ENCODE results near the gene EMC10. TPM values are rescaled to one million over a fixed set of nuclear protein-coding genes. Genes with fewer than 3 reads are reported as not detected.
A peak's percentile ranks its signal among the peaks of the same experiment; 100 is the strongest.

Gene EMC10
- total RNA-seq, 1 experiment from 2014 or later, result 104 TPM

DNA sequence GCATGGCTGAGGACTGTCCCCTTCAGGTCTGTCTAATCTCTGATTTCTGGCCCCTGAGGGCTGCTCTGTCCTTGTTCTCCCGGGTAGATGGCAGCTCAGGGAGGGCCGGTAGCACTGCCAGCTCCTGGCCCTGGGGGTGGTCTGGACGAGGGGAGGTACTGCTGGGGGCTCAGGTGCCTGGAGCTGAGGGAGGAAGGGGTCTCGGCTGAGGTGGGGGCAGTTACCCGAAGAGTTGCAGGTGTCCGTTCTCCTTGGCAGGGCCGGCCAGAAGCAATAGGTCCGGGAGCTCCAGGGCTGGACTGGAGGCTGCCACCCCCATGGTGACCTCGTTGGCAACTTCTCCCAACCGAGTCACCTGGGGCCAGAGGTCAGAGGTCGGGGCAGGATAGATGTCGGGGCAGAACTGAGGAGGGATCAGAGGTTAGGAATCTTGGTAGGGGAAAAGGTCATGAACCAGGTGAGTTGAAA lies 1.2 kb upstream of the EMC10 start:
- in situ Hi-C loops (cut with HindIII; ENCODE audit: low sequenced_read_pairs), result no loop called here
- DNase-seq (ENCODE audit: low spot score), result no peak

DNA sequence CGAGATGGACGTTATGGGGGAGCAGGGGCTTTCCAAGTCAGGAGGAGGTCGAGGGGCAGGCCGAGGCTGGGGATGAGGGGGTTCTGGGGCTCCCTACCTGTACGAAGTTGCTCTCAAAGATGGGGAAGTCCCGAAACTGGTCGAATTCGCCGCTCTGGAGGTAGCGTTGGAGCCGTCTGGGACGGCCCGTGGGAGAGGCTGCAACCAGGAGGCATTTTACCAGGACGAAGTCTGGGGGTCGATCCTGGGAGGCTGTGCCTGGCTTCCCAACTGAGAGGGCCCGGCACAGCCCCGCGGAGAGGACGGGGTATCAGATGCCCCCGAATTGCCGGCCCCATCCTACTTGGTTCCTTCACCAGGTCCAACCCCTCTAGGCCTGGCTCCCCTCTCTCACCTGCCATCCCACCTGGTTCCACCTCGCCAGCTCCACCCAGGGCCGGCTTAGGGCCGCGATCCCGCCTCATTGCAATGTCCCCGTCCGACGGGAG lies 527 bp upstream of the EMC10 start:
- in situ Hi-C loops (cut with HindIII; ENCODE audit: low sequenced_read_pairs), result no loop called here
- DNase-seq (ENCODE audit: low spot score), result no peak

DNA sequence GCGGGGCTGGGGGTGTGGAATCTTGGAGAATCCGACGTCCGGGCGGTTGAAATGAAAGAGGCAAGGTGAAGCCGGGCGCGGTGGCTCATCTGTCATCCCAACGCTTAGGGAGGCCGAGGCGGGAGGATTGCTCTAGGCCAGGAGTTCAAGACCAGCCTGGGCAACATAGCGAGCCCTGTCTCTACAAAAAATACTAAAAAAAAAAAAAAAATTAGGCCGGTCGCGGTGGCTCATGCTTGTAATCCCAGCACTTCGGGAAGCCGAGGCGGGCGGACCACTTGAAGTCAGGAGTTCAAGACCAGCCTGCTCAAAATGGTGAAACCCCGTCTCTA lies 566 bp downstream of the EMC10 start:
- in situ Hi-C loops (cut with HindIII; ENCODE audit: low sequenced_read_pairs), result no loop called here
- no peak for DNase-seq (ENCODE audit: low spot score)

DNA sequence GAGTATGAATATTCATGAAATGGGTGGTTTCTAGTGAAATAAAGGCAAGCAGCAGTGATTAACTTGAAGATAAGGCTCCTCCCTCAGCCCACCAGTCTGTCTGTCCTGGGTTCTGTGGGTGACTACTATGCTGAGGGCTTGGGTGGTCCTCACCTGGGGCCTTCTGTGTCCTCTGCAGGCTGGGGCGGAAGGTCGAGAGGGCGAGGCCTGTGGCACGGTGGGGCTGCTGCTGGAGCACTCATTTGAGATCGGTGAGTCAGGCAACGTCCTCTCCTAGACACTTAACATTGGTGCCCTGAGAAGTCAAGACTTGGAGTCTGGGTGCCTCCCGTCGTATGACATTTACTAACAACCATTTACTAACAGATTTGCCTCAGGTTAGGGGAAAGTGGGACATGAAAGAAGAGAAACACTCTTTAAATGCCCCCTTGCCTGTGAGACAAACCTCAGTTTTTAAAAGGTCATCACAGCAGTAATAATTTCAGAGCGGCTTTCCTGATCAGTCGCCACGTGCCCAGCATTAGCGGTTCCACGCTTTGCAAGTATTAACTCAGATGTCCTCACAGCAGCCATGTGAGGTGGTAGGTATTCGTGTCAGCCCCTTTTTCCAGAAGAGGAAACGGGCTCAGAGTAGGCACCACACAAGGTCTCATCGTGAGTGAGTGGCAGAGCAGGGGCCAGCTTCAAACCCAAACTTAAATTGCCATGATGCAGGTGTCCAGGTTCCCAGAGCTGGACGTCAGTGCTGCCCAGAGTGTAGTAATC lies 1.6 kb downstream of the EMC10 start:
- in situ Hi-C loops (cut with HindIII; ENCODE audit: low sequenced_read_pairs), result no loop called here

DNA sequence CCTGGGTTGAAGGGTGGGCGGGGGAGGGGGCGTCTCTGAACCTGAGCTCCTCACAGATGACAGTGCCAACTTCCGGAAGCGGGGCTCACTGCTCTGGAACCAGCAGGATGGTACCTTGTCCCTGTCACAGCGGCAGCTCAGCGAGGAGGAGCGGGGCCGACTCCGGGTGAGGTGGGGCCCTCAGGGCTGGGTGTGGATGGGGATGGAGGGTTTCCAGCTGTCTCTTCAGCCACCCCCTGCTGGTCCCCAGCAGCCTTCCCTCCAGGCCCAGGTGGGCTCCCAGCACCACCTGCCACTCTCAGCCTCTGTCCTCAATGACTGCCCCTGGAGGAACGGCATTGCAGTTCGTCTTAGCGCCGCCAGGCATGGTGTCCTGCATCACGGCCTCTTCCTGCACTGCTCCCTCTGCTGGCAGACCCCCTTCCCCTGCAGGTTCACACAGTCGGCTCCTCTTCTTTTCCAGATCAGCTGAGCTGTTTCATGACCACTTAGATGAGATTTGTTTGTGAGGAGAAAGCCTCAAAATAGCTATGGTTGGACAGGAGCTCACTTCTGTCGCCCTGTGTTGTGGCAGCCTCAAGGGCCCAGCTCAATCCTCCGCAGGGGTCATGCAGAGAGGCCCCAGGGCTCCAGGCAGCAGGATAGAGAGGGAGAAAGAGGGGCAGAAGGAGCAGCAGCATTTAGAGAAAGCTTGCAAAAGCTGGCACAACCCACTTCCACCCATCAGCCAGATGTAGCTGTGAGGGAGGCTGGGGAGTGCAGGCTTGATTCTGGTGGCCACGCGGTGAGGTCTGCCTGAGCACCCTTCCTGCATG lies 2.8 kb downstream of the EMC10 start:
- in situ Hi-C loops (cut with HindIII; ENCODE audit: low sequenced_read_pairs), result no loop called here

More for the DNA sequence above, 1.6 kb downstream of the EMC10 start:
- no peak for DNase-seq (ENCODE audit: low spot score)

DNA sequence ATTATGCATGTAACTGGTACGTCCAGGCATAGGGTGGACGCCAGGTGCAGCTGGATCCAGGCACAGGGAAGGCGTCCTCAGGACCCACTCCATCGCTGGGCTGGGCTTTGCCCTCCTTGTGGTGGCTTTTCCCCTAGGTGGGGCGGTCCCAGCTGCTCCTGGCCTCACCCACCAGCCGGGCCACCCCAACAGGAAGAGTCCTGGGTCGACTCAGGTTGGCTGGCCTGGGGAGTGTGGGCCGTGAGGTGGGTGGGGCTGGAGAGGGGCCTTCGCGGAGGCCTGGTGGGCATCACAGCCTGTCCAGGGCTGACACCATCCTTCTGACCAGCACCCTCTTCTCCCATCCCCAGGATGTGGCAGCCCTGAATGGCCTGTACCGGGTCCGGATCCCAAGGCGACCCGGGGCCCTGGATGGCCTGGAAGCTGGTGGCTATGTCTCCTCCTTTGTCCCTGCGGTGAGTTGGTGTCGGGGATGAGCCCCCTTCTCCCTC lies 3.5 kb downstream of the EMC10 start:
- DNase-seq (ENCODE audit: low spot score), result no peak
- in situ Hi-C loops (cut with HindIII; ENCODE audit: low sequenced_read_pairs), result no loop called here

More for the DNA sequence above, 2.8 kb downstream of the EMC10 start:
- no peak for DNase-seq (ENCODE audit: low spot score)

DNA sequence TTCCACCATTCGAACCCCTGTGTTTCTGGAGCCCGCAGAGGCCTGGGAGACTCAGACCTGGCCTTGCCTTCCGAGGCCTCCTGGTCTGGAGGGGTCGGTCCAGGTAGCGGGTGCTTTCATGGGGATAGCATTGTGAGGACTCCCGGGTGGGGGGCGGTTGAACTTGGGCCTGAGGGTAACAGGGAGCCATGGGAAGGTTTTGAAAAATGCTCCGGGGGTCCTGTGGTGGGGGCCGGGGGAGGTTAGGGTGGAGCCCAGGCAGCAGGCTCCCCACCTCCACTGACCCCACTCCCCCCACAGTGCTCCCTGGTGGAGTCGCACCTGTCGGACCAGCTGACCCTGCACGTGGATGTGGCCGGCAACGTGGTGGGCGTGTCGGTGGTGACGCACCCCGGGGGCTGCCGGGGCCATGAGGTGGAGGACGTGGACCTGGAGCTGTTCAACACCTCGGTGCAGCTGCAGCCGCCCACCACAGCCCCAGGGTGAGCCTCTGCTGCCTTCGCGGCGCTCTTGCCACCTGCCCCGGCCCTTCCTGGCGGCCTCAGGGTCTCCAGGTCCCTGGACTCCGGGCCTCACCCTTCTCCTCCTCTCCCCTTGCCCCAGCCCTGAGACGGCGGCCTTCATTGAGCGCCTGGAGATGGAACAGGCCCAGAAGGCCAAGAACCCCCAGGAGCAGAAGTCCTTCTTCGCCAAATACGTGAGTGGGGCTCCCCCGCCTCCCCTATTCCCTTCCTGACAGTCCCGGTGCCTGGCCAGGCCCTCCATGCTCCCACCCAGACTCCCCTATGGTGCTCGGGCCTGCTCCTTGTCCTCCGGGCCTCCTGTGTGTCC lies 4.2 kb downstream of the EMC10 start:
- no peak for DNase-seq (ENCODE audit: low spot score)
- in situ Hi-C loops (cut with HindIII; ENCODE audit: low sequenced_read_pairs), result no loop called here

DNA sequence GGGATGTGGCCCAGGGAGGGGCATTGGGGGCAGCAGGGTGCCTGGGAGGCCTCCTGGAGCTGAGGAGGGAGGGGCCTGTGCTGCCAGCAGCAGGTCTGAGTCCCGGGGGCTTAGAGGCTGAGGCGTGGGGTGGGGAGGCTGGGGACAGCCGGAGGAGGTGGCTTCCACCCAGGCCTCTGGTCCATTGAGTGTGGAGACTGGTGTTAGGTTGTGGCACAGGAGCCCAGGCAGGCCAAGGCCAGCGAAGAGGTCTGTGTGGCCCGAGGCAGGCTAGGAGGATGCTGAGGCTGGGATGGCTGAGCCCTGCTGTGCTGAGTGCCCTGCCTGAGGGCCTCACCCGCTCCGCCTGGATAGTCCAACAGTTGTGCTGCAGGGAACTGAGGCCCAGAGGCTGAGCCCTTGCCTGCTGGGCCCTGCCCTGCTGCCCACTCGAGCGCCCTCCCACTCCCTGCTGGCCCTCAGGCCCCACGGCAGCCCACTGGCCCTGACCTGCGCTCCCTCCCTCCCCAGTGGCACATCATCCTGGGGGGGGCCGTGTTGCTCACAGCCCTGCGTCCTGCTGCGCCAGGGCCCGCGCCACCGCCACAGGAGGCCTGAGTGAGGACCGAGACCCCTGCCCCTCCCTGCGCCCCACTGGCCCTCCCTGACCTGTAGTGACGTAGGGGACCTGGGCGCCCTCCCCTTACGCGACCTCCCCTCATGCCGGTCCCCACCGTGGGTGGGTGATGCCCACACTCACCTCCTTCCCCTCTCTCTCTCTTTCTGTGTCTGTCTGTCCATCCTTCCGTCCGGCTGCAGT lies 5.2 kb downstream of the EMC10 start:
- DNase-seq (ENCODE audit: low spot score), result no peak
- in situ Hi-C loops (cut with HindIII; ENCODE audit: low sequenced_read_pairs), result no loop called here

DNA sequence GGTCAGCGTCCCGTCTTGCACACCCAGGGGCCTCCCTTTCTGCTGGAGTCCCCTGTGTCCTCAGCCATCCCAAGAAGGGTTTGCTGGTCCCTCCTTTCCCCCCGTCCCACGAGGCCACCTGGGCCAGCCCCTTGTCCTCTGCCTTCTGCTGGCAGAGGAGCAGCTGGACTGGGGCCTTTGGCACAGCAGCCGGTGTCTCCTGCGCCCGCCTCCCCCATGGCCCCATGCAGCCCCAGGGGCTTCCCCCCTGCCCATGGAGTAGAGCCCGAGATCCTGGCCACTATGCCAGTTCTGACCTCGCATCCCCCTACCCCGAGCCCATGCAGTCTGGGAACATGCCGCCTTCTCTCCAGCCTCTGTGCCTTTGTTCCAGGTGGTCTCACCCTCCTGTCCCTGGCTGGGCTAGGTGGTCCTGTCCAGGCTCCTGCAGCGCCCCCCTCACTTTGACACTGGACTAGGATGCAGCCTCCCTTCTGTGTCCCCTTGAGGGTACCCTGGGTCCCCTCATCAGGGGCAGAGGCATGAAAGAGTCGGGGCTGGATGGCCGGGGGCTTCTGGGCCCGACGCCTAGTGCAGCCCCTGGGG lies 6.1 kb downstream of the EMC10 start:
- in situ Hi-C loops (cut with HindIII; ENCODE audit: low sequenced_read_pairs), result no loop called here
- no peak for DNase-seq (ENCODE audit: low spot score)

DNA sequence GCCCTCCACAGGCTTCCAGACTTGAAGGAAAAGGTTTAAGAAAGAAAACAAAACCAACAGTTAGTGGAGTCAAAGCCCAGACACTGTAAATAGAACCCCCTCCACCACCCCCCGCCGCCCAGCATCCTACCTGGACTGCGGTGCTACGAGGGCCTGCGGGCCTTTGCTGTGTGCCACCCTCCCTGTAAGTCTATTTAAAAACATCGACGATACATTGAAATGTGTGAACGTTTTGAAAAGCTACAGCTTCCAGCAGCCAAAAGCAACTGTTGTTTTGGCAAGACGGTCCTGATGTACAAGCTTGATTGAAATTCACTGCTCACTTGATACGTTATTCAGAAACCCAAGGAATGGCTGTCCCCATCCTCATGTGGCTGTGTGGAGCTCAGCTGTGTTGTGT lies 6.6 kb downstream of the EMC10 start:
- DNase-seq (ENCODE audit: low spot score), result no peak
- in situ Hi-C loops (cut with HindIII; ENCODE audit: low sequenced_read_pairs), result no loop called here

DNA sequence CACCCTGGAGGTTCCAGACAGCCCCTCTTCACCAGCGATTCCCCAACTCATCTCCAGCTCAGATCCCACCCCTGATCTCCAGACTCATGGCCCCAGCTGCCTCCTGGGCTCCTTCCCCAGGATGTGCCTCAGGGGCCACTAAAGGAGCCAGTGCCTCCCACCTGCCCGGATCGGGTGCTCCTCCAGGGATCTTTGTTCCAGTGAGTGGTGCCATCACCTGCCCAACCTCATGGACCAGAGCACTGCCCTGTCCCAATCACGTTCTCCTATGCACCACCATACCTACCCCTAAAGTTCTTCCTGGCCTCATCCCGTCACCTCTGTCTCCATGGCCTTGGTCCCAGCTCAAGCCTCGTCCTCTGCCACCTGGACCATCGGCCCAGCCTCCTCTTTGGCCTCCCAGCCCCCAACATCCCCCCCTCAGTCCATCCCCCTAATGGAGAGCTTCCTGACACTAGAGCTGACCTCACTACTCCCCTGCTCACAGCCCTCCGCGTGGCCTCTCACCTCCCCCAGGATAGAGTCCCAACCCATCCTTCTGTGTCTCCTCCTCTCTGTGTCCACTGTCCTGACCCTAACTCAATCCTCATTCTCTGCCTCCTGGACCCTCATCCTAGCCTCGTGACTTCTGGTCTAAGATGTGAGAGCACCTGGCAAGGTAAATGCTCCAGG lies 9.1 kb downstream of the EMC10 start:
- DNase-seq (ENCODE audit: low spot score), result no peak
- in situ Hi-C loops (cut with HindIII; ENCODE audit: low sequenced_read_pairs), result no loop called here

DNA sequence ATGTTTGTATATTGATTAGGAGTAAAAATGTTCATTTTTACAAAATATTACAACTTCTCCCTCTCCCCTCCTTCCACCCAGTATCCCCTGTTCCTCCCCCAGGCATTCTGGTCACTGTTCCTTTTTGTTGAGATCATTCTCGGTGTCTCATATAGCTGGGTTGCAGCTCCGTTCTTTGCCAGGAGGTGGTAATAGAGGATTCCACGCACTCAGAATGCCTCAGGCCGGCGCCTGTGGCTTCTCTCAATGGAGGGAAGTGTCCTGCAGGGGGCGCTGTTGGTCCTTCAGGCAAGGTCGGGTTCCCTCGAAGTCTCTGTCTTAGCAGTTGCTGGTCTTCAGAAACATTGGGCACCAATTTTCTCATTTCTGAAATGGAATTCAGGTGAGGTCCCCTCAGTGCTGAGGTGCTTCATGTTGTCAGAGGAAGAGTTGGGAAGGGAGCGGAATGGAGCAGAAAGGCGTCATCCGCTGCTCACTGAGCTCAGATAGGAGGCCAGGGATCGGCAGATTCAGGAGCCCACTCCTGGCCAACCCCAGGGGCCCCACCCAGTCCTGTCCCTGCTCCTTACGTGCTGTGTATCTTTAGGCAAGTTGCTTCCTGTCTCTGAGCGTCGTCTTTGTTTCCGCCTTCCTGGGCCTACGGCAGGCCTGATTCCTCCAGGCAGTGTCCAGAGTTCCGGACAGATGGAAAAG lies 10.7 kb downstream of the EMC10 start:
- in situ Hi-C loops (cut with HindIII; ENCODE audit: low sequenced_read_pairs), result no loop called here
- peak; percentile 33 for DNase-seq (ENCODE audit: low spot score)

DNA sequence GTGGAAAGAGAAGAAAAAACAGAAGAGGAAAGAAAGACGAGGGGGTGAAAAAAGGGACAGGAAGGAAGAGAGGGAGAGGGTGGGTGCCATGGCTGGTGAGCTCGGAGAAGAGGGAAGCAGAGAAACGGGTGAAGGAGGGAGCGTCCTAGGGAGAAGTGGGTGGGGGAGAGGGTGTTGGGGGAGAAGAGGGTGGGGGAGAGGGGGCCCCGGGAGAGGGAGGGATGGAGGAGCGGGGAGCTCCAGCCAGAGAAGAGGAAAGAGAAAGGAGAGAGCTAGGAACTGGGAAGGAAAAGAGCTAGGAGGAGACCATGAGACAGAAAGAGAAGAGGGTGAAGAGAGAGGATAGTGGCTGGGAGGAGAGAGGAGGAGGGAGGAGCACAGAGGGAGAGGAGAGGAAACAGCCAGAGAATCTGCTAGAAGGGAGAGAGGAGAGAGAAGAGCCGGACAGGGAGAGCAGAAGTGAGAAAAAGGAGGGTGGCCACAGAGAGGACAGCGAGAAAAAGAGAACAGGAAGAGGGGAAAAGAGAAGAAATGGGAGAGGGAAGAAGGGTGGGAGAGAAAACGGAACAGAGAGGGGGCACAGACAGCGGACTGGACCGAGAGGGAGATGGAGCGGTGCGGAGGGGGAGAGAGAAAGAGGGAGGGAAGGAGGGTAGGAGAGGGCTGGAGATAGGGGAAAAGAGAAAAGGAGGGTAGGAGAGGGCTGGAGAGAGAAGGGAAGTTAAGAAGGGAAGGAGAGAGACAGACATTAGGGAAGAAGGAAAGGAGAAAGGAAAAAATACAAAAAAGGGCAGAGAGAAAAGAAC lies 12.3 kb downstream of the EMC10 start:
- in situ Hi-C loops (cut with HindIII; ENCODE audit: low sequenced_read_pairs), result no loop called here
- DNase-seq (ENCODE audit: low spot score), result no peak

DNA sequence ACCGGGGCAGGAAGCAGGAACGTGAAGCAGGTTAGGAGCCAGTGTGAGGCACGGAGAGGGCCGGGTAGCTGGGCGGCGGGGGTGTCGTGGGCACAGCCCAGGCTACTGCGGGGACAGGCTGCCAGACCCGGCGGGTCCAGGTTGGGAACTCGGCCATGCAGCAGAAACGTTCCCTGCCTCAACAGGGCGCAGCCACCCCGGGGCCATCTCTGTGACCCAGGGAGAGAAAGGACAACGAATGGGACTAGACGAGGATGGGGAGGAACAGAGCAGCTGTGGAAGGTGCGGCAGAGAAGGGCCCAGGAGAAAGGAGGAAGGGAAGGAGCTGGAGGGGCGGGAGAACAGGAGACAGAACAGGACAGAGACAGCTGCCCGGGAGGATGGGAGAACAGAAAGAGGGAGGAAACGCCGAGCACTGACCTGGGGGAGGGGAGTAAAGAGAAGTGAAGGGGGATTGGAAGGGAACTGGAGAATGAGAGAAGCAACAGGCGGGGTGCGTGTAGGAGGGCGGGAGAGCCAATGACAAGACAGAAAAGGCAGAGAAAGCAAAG lies 13.2 kb downstream of the EMC10 start:
- no peak for DNase-seq (ENCODE audit: low spot score)
- in situ Hi-C loops (cut with HindIII; ENCODE audit: low sequenced_read_pairs), result no loop called here

DNA sequence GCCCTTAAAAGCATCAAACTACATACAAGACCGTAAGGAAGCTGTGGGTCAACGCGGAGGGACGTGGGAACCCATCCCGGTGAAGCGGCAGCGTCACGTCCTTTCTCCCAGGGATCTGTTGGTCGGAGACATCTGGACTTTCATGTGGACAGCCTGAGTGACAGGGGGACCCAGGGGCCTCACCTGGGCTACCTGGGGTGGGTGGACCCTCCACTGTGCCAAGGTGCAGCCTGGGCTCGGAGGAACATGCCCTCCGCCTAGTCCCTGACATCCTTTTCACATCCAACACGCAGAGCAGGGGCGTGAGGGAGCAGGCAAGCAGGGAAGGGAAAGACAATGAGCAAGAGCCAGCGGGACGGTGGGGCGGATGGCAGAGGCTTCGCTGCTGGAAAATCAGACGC lies 14.1 kb downstream of the EMC10 start:
- in situ Hi-C loops (cut with HindIII; ENCODE audit: low sequenced_read_pairs), result no loop called here
- no peak for DNase-seq (ENCODE audit: low spot score)

DNA sequence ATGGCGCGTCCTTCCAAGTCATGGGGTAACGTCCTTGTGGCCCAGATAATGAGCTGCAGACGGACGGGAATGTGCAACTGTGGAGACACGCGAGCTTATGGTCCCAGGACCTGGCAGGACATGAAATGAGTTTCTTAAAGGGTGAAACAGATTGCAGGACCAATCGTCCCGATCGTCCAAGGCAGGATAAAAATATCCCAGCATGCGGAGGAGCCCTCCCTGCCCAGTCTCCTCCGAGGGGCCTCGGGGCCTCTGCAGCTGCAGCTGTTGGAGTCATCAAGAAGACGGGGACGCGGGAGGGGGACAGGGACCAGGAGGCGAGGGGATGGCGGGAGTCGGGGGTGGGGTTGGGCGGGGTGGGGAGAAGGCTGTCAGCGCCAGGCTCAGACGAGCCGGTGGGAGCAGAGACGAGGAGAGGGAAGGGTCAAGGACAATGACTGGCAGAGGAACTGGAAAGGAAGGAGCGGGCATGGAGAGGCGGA lies 14.7 kb downstream of the EMC10 start:
- in situ Hi-C loops (cut with HindIII; ENCODE audit: low sequenced_read_pairs), result no loop called here
- no peak for DNase-seq (ENCODE audit: low spot score)
